Ascending aorta (tissue), 2 donors: ENCODE results near the gene NLGN3. TPM values are rescaled to one million over a fixed set of nuclear protein-coding genes. Genes with fewer than 3 reads are reported as not detected.
A peak's percentile ranks its signal among the peaks of the same experiment; 100 is the strongest.

Experiments
- DNase-seq, 2 donors: peaks; one replicate each; pipeline ENCODE4 v3.0.0-alpha.2; 2019; ENCODE audit warnings: low spot score in 2 of 2
- H3K27ac ChIP-seq, 2 donors: fragments of 200-600 bp; sonication (generic); one replicate each; pipeline ENCODE4 v1.5.1; 2016 to 2017; ENCODE audit warnings: mild to moderate bottlenecking in 1 of 2
- H3K27me3 ChIP-seq: fragments of 200-600 bp; sonication (generic); one replicate; pipeline ENCODE4 v1.5.1; 2017
- H3K36me3 ChIP-seq, 2 donors: fragments of 200-600 bp; sonication (generic); one replicate each; pipeline ENCODE4 v1.5.1; 2016
- H3K4me1 ChIP-seq, 2 donors: fragments of 200-600 bp; sonication (generic); one replicate each; pipeline ENCODE4 v1.5.1; 2016 to 2017; ENCODE audit warnings: mild to moderate bottlenecking in 1 of 2
- H3K4me3 ChIP-seq, 2 donors: fragments of 200-600 bp; sonication (generic); one replicate each; pipeline ENCODE4 v1.5.1; 2016 to 2017; ENCODE audit warnings: mild to moderate bottlenecking in 1 of 2
- H3K9me3 ChIP-seq, 2 donors: fragments of 200-600 bp; sonication (generic); one replicate each; pipeline ENCODE4 v1.5.1; 2016
- CTCF ChIP-seq, 3 experiments: fragments of 200-600 bp in 2 of 3; fragments of 450-650 bp in 1 of 3; sonication (generic) in 2 of 3; IDR thresholded peaks; one replicate each; pipeline ENCODE4 v1.5.1; 2016 to 2019; ENCODE audit warnings: antibody characterized with exemption in 3 of 3, mild to moderate bottlenecking in 1 of 3, moderate library complexity in 1 of 3
- intact Hi-C: fragments of 100-400 bp; cut with DNase I; formaldehyde crosslinking; loops from one replicate; pipeline ENCODE4 v1.15.1; 2023
- total RNA-seq: library from RNA; depleted of rRNA; stranded (reverse); fragments of >200 nt; gene quantifications from one replicate; pipeline ENCODE4 v1.1.0, GENCODE V29; 2016

The NLGN3 gene
- total RNA-seq, result 0.21 TPM

- H3K4me3 ChIP-seq, result peak within 1 kb of the TSS; percentile 30 to 55
- H3K4me1 ChIP-seq, result no peaks in the 10 kb centered on the region
- no peak for TF ChIP-seq CTCF (IDR thresholded peaks at IDR 0.05)
- no peak within 1 kb of the TSS for H3K27ac ChIP-seq
- H3K36me3 ChIP-seq, result peaks cover 0 to 16% of the 10 kb centered on the region in 2 donors
- H3K27me3 ChIP-seq, result no peaks in the 10 kb centered on the region
- intact Hi-C loops, result no loop called here
- DNase-seq, result no peak
- H3K9me3 ChIP-seq, result no peaks in the 10 kb centered on the region
These were observed at the start of gene NLGN3 for GRCh38 chrX:71144651-71145050. Gene NLGN3, plus strand, starts transcription at chrX:71144841. Its CDS starts 2,909 bp downstream, at chrX:71147750.

- no peak overlapping the region for H3K27ac ChIP-seq
- H3K27me3 ChIP-seq, result no peaks in the 10 kb centered on the region
- peaks cover 0 to 4% of the 10 kb centered on the region in 2 donors for H3K4me1 ChIP-seq
- DNase-seq, result no peak
- no peaks in the 10 kb centered on the region for H3K9me3 ChIP-seq
- intact Hi-C loops, result loop anchor here (1.0 kb wide), 1 partner anchor 27 kb away; the partner anchor contains the start of gene SNX12
- TF ChIP-seq CTCF (IDR thresholded peaks at IDR 0.05), result no peak
- H3K36me3 ChIP-seq, result no peaks in the 10 kb centered on the region
- peak overlapping the region; percentile 55 to 64 for H3K4me3 ChIP-seq
These were observed 49.6 kb upstream of the NLGN3 start for GRCh38 chrX:71095033-71095432.

GRCh38 chrX:71095555-71095980 is 49.1 kb upstream of the NLGN3 start, which contains the start of gene FOXO4:
Gene FOXO4, plus strand, starts transcription at chrX:71095851. Its CDS starts 678 bp downstream, at chrX:71096529.
- Histone ChIP-seq H3K36me3 (no peaks in the 10 kb centered on the region), H3K27me3 (no peaks in the 10 kb centered on the region), H3K4me1 (peaks cover 0 to 4% of the 10 kb centered on the region in 2 donors), H3K4me3 (peak within 1 kb of the TSS; percentile 55 to 64), H3K9me3 (no peaks in the 10 kb centered on the region), H3K27ac (peak within 1 kb of the TSS; percentile 49 to 73)
- DNase-seq, result peak; percentile 74 to 93
- no peak for TF ChIP-seq CTCF (IDR thresholded peaks at IDR 0.05)
- intact Hi-C loops, result loop anchor here (1.0 kb wide), 1 partner anchor 27 kb away; the partner anchor contains the start of gene SNX12

GRCh38 chrX:71095981-71096759 is 48.5 kb upstream of the NLGN3 start:
- H3K36me3 ChIP-seq, result no peaks in the 10 kb centered on the region
- H3K27me3 ChIP-seq, result no peaks in the 10 kb centered on the region
- H3K4me3 ChIP-seq, result peak overlapping the region; percentile 55 to 64
- H3K9me3 ChIP-seq, result no peaks in the 10 kb centered on the region
- peaks cover 0 to 4% of the 10 kb centered on the region in 2 donors for H3K4me1 ChIP-seq
- intact Hi-C loops, result loop anchor here (1.0 kb wide), 3 partner anchors 22 to 86 kb away; partner anchors contain the start of genes MED12 and SNX12
- no peak for TF ChIP-seq CTCF (IDR thresholded peaks at IDR 0.05)
- DNase-seq, result peak in 1 of 2 donors; percentile 75
- H3K27ac ChIP-seq, result peak overlapping the region; percentile 49 to 73

- Histone ChIP-seq H3K4me1 (peaks cover 0 to 4% of the 10 kb centered on the region in 2 donors), H3K27ac (no peak overlapping the region), H3K36me3 (no peaks in the 10 kb centered on the region), H3K27me3 (no peaks in the 10 kb centered on the region), H3K4me3 (peak overlapping the region; percentile 55 to 64), H3K9me3 (no peaks in the 10 kb centered on the region)
- intact Hi-C loops, result loop anchor here (1.0 kb wide), 2 partner anchors 22 to 86 kb away; partner anchors contain the start of gene MED12
- no peak for TF ChIP-seq CTCF (IDR thresholded peaks at IDR 0.05)
- DNase-seq, result no peak
These were observed 47.9 kb upstream of the NLGN3 start for GRCh38 chrX:71096760-71097032.
